Neural cell (in vitro differentiated cells): ENCODE data around the gene SLC6A16. TPM values are rescaled to one million over a fixed set of nuclear protein-coding genes. Genes with fewer than 3 reads are reported as not detected.

Experiments used
- H2AFZ ChIP-seq: fragments of 200-600, 300-800 bp; sonication (generic), shearing (Covaris generic); 2 replicates; pipeline ENCODE4 v1.6.0; 2014; ENCODE audit warnings: low read depth, mild to moderate bottlenecking, antibody characterized with exemption, low read length, moderate library complexity
- H3F3A ChIP-seq: fragments of 200-600 bp; shearing (Covaris generic); 2 replicates; pipeline ENCODE4 v1.6.1; 2016; ENCODE audit warnings: mild to moderate bottlenecking, moderate library complexity, mixed read lengths, antibody characterized with exemption, low read length; ENCODE audit not compliant: insufficient read depth, poor library complexity, severe bottlenecking
- H3K27ac ChIP-seq: fragments of 200-600, 300-800 bp; sonication (generic), shearing (Covaris generic); 2 replicates; pipeline ENCODE4 v1.5.1; 2014; ENCODE audit warnings: mild to moderate bottlenecking, low read length, moderate library complexity
- H3K27me3 ChIP-seq: fragments of 300-800, 200-600 bp; sonication (generic), shearing (Covaris generic); 2 replicates; pipeline ENCODE4 v1.6.0; 2014; ENCODE audit warnings: mild to moderate bottlenecking, low read depth, low read length, moderate library complexity; ENCODE audit not compliant: insufficient read depth
- H3K36me3 ChIP-seq: fragments of 300-800, 200-600 bp; sonication (generic), shearing (Covaris generic); 2 replicates; pipeline ENCODE4 v1.5.1; 2014; ENCODE audit warnings: mild to moderate bottlenecking, antibody characterized with exemption, low read length, moderate library complexity; ENCODE audit not compliant: insufficient read depth
- H3K4me2 ChIP-seq: fragments of 300-800, 200-600 bp; sonication (generic), shearing (Covaris generic); 2 replicates; pipeline ENCODE4 v1.6.0; 2014; ENCODE audit warnings: mild to moderate bottlenecking, low read length
- H3K4me3 ChIP-seq: fragments of 300-800, 200-600 bp; sonication (generic), shearing (Covaris generic); 2 replicates; pipeline ENCODE4 v1.5.1; 2014; ENCODE audit warnings: mild to moderate bottlenecking, low read length, moderate library complexity
- H3K79me2 ChIP-seq: fragments of 200-600 bp; shearing (Covaris generic); replicated peaks from 2 replicates; pipeline ENCODE4 v1.6.0; 2014; ENCODE audit warnings: mild to moderate bottlenecking, low read length, moderate library complexity; ENCODE audit not compliant: insufficient read depth
- H3K9ac ChIP-seq: fragments of 300-800, 200-600 bp; sonication (generic), shearing (Covaris generic); 2 replicates; pipeline ENCODE4 v1.6.1; 2016; ENCODE audit warnings: mild to moderate bottlenecking, low read length, mixed read lengths
- H3K9me2 ChIP-seq: fragments of 200-600 bp; shearing (Covaris generic); 2 replicates; pipeline ENCODE4 v1.6.1; 2016; ENCODE audit warnings: mild to moderate bottlenecking, low read length, mixed read lengths; ENCODE audit not compliant: insufficient read depth
- H3K9me3 ChIP-seq: fragments of 200-600, 300-800 bp; sonication (generic), shearing (Covaris generic); 2 replicates; pipeline ENCODE4 v1.6.1; 2016; ENCODE audit warnings: mild to moderate bottlenecking, mixed run types, low read length, moderate library complexity, mixed read lengths
- H4K20me1 ChIP-seq: fragments of 200-600 bp; shearing (Covaris generic); 2 replicates; pipeline ENCODE4 v1.6.1; 2016; ENCODE audit warnings: mild to moderate bottlenecking, mixed run types; ENCODE audit not compliant: insufficient read depth
- EP300 ChIP-seq: fragments of 450-650 bp; conservative IDR thresholded peaks from 2 replicates; pipeline ENCODE4 v1.6.1; 2014; ENCODE audit warnings: antibody characterized with exemption, mild to moderate bottlenecking, moderate library complexity; ENCODE audit not compliant: poor library complexity, severe bottlenecking
- EZH2 ChIP-seq: fragments of 200-600, 300-800 bp; shearing (Covaris generic), sonication (generic); IDR thresholded peaks from 2 replicates; pipeline ENCODE4 v1.6.1; 2014; ENCODE audit warnings: antibody characterized with exemption, low read length, borderline replicate concordance, mild to moderate bottlenecking; ENCODE audit not compliant: insufficient read depth, poor library complexity, severe bottlenecking
- MXI1 ChIP-seq: fragments of 450-650 bp; conservative IDR thresholded peaks from 2 replicates; pipeline ENCODE4 v1.6.1; 2014; ENCODE audit warnings: antibody characterized with exemption, mild to moderate bottlenecking; ENCODE audit not compliant: poor library complexity, severe bottlenecking
- POLR2AphosphoS5 ChIP-seq: IDR thresholded peaks from 2 replicates; pipeline ENCODE4 v1.6.1; 2012
- RAD21 ChIP-seq: fragments of 450-650 bp; conservative IDR thresholded peaks from 2 replicates; pipeline ENCODE4 v1.6.1; 2014; ENCODE audit warnings: antibody characterized with exemption, mild to moderate bottlenecking, moderate library complexity
- SMC3 ChIP-seq: fragments of 450-650 bp; conservative IDR thresholded peaks from 2 replicates; pipeline ENCODE4 v1.6.1; 2014; ENCODE audit warnings: antibody characterized with exemption, mild to moderate bottlenecking, moderate library complexity; ENCODE audit not compliant: poor library complexity
- TAF1 ChIP-seq: IDR thresholded peaks from 2 replicates; pipeline ENCODE4 v1.6.1; 2012; ENCODE audit warnings: low read depth
- polyA plus RNA-seq: library from polyadenylated mRNA; depleted of rRNA; stranded (reverse); fragments of >200 nt; gene quantifications from 2 replicates; pipeline ENCODE4 v1.2.3, GENCODE V29; 2014
- TF ChIP-seq, protein P1 (sequence below): fragments of 450-650 bp; IDR thresholded peaks from 2 replicates; pipeline ENCODE4 v1.5.1; 2014; ENCODE audit warnings: antibody characterized with exemption, mild to moderate bottlenecking, moderate library complexity; ENCODE audit not compliant: poor library complexity, severe bottlenecking
- TF ChIP-seq, protein P2 (sequence below): IDR thresholded peaks from 2 replicates; pipeline ENCODE4 v1.6.1; 2012; ENCODE audit warnings: borderline replicate concordance

The SLC6A16 gene
- polyA plus RNA-seq, 1 donor from 2014 or later = not detected

DNA sequence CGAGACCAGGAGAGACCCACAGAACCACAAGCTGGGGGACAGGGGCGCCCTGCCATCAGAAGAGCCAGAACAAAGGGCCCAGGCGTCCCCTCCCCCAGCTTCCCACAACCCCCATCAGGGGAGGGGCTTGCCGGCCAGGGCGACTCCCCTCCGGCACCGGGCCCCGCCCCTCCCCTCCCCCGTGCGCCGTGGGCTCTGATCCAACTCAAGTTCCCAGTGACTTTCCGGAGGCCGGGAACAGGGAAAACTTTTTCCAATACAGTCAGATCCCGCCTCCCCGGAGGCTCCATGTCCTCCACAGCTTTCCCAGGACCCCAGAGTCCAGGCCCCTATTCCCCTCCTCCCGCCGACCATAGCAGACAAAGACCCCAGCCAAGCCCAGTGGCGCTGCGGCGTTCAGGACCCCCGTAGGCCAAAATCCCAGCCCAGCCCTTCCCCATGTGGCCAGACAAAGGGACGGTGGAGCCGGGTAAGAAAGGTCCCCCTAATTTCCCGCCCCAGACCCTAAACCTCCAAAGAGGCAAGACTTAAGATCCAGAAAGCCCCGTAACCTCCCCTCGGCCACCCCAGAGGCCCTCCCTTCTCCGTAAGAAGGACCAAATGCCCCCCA lies 36.6 kb upstream of the SLC6A16 start:
- Histone ChIP-seq H4K20me1 (no peaks in the 10 kb centered on the region), H3F3A (no peaks in the 10 kb centered on the region), H3K36me3 (no peaks in the 10 kb centered on the region), H2AFZ (no peak overlapping the region), H3K79me2 (peaks cover 30% of the 10 kb centered on the region), H3K4me2 (no peak overlapping the region), H3K27ac (no peak overlapping the region), H3K9me2 (no peaks in the 10 kb centered on the region), H3K27me3 (peaks cover 23% of the 10 kb centered on the region), H3K4me3 (peak overlapping the region; percentile 43), H3K9me3 (no peaks in the 10 kb centered on the region), H3K9ac (no peak overlapping the region)
- no peak for TF ChIP-seq EZH2
- no peak for TF ChIP-seq EP300
- no peak for TF ChIP-seq RAD21
- TF ChIP-seq SMC3 = no peak
- TF ChIP-seq, protein P1, sequence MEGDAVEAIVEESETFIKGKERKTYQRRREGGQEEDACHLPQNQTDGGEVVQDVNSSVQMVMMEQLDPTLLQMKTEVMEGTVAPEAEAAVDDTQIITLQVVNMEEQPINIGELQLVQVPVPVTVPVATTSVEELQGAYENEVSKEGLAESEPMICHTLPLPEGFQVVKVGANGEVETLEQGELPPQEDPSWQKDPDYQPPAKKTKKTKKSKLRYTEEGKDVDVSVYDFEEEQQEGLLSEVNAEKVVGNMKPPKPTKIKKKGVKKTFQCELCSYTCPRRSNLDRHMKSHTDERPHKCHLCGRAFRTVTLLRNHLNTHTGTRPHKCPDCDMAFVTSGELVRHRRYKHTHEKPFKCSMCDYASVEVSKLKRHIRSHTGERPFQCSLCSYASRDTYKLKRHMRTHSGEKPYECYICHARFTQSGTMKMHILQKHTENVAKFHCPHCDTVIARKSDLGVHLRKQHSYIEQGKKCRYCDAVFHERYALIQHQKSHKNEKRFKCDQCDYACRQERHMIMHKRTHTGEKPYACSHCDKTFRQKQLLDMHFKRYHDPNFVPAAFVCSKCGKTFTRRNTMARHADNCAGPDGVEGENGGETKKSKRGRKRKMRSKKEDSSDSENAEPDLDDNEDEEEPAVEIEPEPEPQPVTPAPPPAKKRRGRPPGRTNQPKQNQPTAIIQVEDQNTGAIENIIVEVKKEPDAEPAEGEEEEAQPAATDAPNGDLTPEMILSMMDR = no peak
- TF ChIP-seq TAF1 = no peak
- TF ChIP-seq POLR2AphosphoS5 = no peak
- TF ChIP-seq, protein P2, sequence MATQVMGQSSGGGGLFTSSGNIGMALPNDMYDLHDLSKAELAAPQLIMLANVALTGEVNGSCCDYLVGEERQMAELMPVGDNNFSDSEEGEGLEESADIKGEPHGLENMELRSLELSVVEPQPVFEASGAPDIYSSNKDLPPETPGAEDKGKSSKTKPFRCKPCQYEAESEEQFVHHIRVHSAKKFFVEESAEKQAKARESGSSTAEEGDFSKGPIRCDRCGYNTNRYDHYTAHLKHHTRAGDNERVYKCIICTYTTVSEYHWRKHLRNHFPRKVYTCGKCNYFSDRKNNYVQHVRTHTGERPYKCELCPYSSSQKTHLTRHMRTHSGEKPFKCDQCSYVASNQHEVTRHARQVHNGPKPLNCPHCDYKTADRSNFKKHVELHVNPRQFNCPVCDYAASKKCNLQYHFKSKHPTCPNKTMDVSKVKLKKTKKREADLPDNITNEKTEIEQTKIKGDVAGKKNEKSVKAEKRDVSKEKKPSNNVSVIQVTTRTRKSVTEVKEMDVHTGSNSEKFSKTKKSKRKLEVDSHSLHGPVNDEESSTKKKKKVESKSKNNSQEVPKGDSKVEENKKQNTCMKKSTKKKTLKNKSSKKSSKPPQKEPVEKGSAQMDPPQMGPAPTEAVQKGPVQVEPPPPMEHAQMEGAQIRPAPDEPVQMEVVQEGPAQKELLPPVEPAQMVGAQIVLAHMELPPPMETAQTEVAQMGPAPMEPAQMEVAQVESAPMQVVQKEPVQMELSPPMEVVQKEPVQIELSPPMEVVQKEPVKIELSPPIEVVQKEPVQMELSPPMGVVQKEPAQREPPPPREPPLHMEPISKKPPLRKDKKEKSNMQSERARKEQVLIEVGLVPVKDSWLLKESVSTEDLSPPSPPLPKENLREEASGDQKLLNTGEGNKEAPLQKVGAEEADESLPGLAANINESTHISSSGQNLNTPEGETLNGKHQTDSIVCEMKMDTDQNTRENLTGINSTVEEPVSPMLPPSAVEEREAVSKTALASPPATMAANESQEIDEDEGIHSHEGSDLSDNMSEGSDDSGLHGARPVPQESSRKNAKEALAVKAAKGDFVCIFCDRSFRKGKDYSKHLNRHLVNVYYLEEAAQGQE = no peak
- no peak for TF ChIP-seq MXI1

DNA sequence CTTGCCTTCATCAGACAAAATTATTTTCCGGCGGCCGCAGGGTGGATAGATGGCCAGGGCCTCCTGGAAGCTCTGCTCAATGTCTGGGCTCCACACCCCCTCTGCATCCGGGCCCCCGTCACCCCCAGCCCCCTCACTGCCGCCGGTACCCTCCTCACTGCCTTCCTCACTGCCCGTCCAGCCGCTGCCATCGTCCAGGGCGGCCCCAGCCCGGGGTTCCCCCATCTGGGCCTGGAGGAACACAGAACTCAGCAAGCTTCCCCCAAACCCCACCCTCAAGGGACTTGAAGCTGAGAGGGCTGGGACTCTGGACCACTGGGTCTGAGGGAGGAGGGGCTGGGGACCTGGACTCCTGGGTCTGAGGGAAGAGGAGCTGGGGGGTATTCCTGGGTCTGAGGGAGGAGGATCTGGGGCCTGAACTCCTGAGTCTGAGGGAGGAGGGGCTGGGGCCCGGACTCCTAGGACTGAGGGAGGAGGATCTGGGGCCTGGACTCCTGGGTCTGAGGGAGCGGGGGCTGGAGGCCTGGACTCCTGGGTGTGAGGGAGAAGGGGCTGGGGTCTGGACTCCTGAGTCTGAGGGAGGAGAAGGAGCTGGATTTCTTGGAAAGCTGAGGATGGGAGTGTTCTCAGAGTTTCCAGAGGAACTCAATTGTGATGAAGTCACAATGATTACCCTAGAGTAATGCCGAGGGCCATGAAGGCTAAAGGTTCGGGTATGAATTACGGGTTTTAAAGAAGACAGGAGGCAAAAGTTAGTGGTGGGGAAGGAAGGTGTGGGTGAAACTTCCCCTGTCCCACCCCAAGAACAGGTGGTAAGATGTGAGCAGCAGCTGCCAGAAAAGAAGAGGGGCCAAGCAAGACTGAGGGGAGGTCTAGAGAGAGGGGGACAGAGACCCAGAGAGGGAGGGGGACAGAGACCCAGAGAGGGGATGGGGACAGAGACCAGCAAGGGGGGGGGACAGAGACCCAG lies 35.1 kb upstream of the SLC6A16 start:
- H3K9me2 ChIP-seq = no peaks in the 10 kb centered on the region
- H3K9me3 ChIP-seq = no peaks in the 10 kb centered on the region
- H3K27ac ChIP-seq = no peak overlapping the region
- peaks cover 30% of the 10 kb centered on the region for H3K79me2 ChIP-seq
- no peak overlapping the region for H3K9ac ChIP-seq
- H3F3A ChIP-seq = no peaks in the 10 kb centered on the region
- H3K4me2 ChIP-seq = no peak overlapping the region
- no peaks in the 10 kb centered on the region for H3K36me3 ChIP-seq
- TF ChIP-seq TAF1 (no peak), EP300 (no peak), POLR2AphosphoS5 (no peak), SMC3 (no peak), MXI1 (no peak), EZH2 (no peak), RAD21 (no peak)
- TF ChIP-seq, protein P1 = no peak
- TF ChIP-seq, protein P2 = no peak
- no peak overlapping the region for H2AFZ ChIP-seq
- H4K20me1 ChIP-seq = no peaks in the 10 kb centered on the region
- H3K27me3 ChIP-seq = peaks cover 23% of the 10 kb centered on the region
- no peak overlapping the region for H3K4me3 ChIP-seq
